Transverse colon (tissue), 4 donors: ENCODE measurements around the gene RGS6. TPM values are rescaled to one million over a fixed set of nuclear protein-coding genes. Genes with fewer than 3 reads are reported as not detected.

Experiments used
- DNase-seq: peaks from one replicate; pipeline ENCODE4 v3.0.0-alpha.2; 2019
- H3K27ac ChIP-seq, 4 donors: fragments of 200-600 bp; sonication (generic); 2 replicates each; pipeline ENCODE4 v1.5.1; 2016 to 2018; ENCODE audit warnings: inconsistent platforms in 4 of 4
- H3K27me3 ChIP-seq: fragments of 200-600 bp; sonication (generic); 2 replicates; pipeline ENCODE4 v1.5.1; 2017; ENCODE audit warnings: inconsistent platforms
- H3K36me3 ChIP-seq, 4 donors: fragments of 200-600 bp; sonication (generic); 2 replicates each; pipeline ENCODE4 v1.5.1; 2017 to 2019; ENCODE audit warnings: inconsistent platforms in 4 of 4
- H3K4me1 ChIP-seq, 4 donors: fragments of 200-600 bp; sonication (generic); 2 replicates each; pipeline ENCODE4 v1.5.1; 2017 to 2020; ENCODE audit warnings: inconsistent platforms in 4 of 4
- H3K4me3 ChIP-seq, 4 donors: fragments of 200-600 bp; sonication (generic); 1 replicate in 1 of 4; 2 replicates in 3 of 4; pipeline versions ENCODE4 v1.5.1 to v1.6.1; 2017 to 2019; ENCODE audit warnings: inconsistent platforms in 4 of 4
- H3K9me3 ChIP-seq, 2 donors: fragments of 200-600 bp; sonication (generic); 2 replicates each; pipeline ENCODE4 v1.5.1; 2017 to 2019; ENCODE audit warnings: inconsistent platforms in 2 of 2
- CTCF ChIP-seq, 5 experiments: fragments of 200-600 bp in 3 of 5; fragments of 450-650 bp in 2 of 5; sonication (generic) in 3 of 5; IDR thresholded peaks; 1 replicate in 2 of 5; 2 replicates in 3 of 5; pipeline ENCODE4 v1.5.1; 2016 to 2017; ENCODE audit warnings: antibody characterized with exemption in 5 of 5, inconsistent platforms in 3 of 5, mild to moderate bottlenecking in 2 of 5, moderate library complexity in 1 of 5
- EP300 ChIP-seq: sonication (generic); formaldehyde crosslinking; IDR thresholded peaks from one replicate; pipeline ENCODE4 v1.6.1; 2017; ENCODE audit warnings: antibody characterized with exemption, low read depth
- POLR2A ChIP-seq: fragments of 450-650 bp; IDR thresholded peaks from one replicate; pipeline ENCODE4 v1.6.1; 2016; ENCODE audit warnings: antibody characterized with exemption, mild to moderate bottlenecking, moderate library complexity
- POLR2AphosphoS5 ChIP-seq, 3 donors: sonication (generic); formaldehyde crosslinking; IDR thresholded peaks; one replicate each; pipeline ENCODE4 v1.6.1; 2016; ENCODE audit warnings: antibody characterized with exemption in 3 of 3
- WGBS, 2 donors: methylation state at CpG; one replicate each; pipeline ENCODE4 v1.1.5; 2018; ENCODE audit warnings: low coverage in 1 of 2; 5-methylcytosine and 5-hydroxymethylcytosine counted together
- in situ Hi-C, 4 donors: fragments of 200-750 bp; cut with MboI; loops; one replicate each; pipeline versions ENCODE4 v1.15.0 to v1.15.1; 2017; ENCODE audit warnings: low sequenced_read_pairs in 3 of 4, low pct_ligation_motif_present in 1 of 4, low pct_unique_long_range_greater_than_20kb in 1 of 4
- intact Hi-C: fragments of 100-400 bp; cut with DNase I; formaldehyde crosslinking; loops from one replicate; pipeline ENCODE4 v1.15.1; 2023; ENCODE audit warnings: low total_unique reads
- total RNA-seq, 4 donors: library from RNA; depleted of rRNA; stranded (reverse); fragments of >200 nt; gene quantifications; one replicate each; pipeline ENCODE4 v1.1.0, GENCODE V29; 2016

Gene RGS6
- total RNA-seq, 4 donors from 2014 or later, result 0.41 to 0.48 TPM; not detected in 2

- in situ Hi-C loops (no loop called here), intact Hi-C loops (no loop called here)
These were observed 162.8 kb downstream of the RGS6 start for GRCh38 chr14:72094844-72095582.

GRCh38 chr14:72097173-72097783, 165.0 kb downstream of the RGS6 start:
- H3K9me3 ChIP-seq, result no peaks in the 10 kb centered on the region
- no peak overlapping the region for H3K4me3 ChIP-seq
- intact Hi-C loops (no loop called here), in situ Hi-C loops (no loop called here)
- no peak for DNase-seq
- H3K4me1 ChIP-seq, result no peaks in the 10 kb centered on the region
- 60 to 73% methylated on average over 1 to 4 of the region's 4 CpGs for WGBS, 2 donors
- TF ChIP-seq EP300, result no peak
- TF ChIP-seq POLR2AphosphoS5 (IDR thresholded peaks at IDR 0.05), result no peak
- TF ChIP-seq POLR2A, result no peak
- no peak for TF ChIP-seq CTCF (IDR thresholded peaks at IDR 0.05)
- no peak overlapping the region for H3K27ac ChIP-seq
- no peaks in the 10 kb centered on the region for H3K27me3 ChIP-seq
- no peaks in the 10 kb centered on the region for H3K36me3 ChIP-seq

More at GRCh38 chr14:72094844-72095582, 162.8 kb downstream of the RGS6 start:
- TF ChIP-seq POLR2AphosphoS5 (IDR thresholded peaks at IDR 0.05), result no peak
- no peak for TF ChIP-seq EP300
- no peak for TF ChIP-seq POLR2A
- TF ChIP-seq CTCF (IDR thresholded peaks at IDR 0.05), result no peak
- no peaks in the 10 kb centered on the region for H3K27me3 ChIP-seq
- H3K4me3 ChIP-seq, result no peak overlapping the region
- H3K27ac ChIP-seq, result no peak overlapping the region
- no peaks in the 10 kb centered on the region for H3K36me3 ChIP-seq
- DNase-seq, result no peak
- 62 to 73% methylated on average over 6 of the region's 6 CpGs for WGBS, 2 donors
- no peaks in the 10 kb centered on the region for H3K4me1 ChIP-seq
- H3K9me3 ChIP-seq, result no peaks in the 10 kb centered on the region

GRCh38 chr14:72098210-72098609, 166.0 kb downstream of the RGS6 start:
- Histone ChIP-seq H3K4me3 (no peak overlapping the region), H3K9me3 (no peaks in the 10 kb centered on the region), H3K36me3 (no peaks in the 10 kb centered on the region), H3K27me3 (no peaks in the 10 kb centered on the region), H3K27ac (no peak overlapping the region), H3K4me1 (no peaks in the 10 kb centered on the region)
- no peak for DNase-seq
- TF ChIP-seq POLR2A (no peak), EP300 (no peak), CTCF (IDR thresholded peaks at IDR 0.05) (no peak)
- WGBS, 2 donors, result 60 to 79% methylated on average over 2 to 4 of the region's 4 CpGs
- intact Hi-C loops (no loop called here), in situ Hi-C loops (no loop called here)

GRCh38 chr14:72099566-72099965, 167.3 kb downstream of the RGS6 start:
- DNase-seq, result no peak
- TF ChIP-seq POLR2AphosphoS5 (IDR thresholded peaks at IDR 0.05), result no peak
- TF ChIP-seq POLR2A, result no peak
- no peak for TF ChIP-seq CTCF (IDR thresholded peaks at IDR 0.05)
- TF ChIP-seq EP300, result no peak
- H3K27ac ChIP-seq, result no peak overlapping the region
- H3K4me3 ChIP-seq, result no peak overlapping the region
- no peaks in the 10 kb centered on the region for H3K36me3 ChIP-seq
- no peaks in the 10 kb centered on the region for H3K4me1 ChIP-seq
- no peaks in the 10 kb centered on the region for H3K9me3 ChIP-seq
- no peaks in the 10 kb centered on the region for H3K27me3 ChIP-seq
- 71 to 76% methylated on average over 3 of the region's 3 CpGs for WGBS, 2 donors
- in situ Hi-C loops, result no loop called here
- intact Hi-C loops, result no loop called here
